Measurements from ENCODE around the gene FCGR1A. TPM values are rescaled to one million over a fixed set of nuclear protein-coding genes. Genes with fewer than 3 reads are reported as not detected.
A peak's percentile ranks its signal among the peaks of the same experiment; 100 is the strongest.
"Not testable (repeated sequence)": the region's sequence is repeated elsewhere in the genome, so short reads cannot be mapped to it uniquely, and the experiment has no call there.

The FCGR1A gene
- total RNA-seq, 1 experiment from 2014 or later = not detected

DNA sequence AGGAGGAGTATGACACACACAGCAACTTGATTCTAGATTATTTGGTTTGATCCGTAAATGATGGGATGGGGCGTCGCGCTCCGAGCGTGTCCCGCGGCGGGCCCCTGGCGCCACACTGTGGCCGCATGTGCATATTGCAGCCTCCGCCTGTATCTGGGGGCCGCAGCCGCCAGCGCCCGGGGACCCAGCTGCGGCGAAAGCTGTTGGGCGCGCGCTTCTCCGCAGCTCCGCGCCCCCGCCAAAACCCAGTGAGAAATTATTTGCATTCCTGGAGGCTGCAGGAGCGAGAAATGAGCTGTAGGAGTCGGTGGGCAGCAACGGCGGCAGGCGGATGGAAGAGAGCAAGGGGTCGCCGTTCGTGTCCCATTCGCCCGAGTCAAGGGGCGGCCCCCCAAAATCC lies 10.0 kb downstream of the FCGR1A start:
- intact Hi-C loops (cut with micrococcal nuclease); H3K9me3 Mint-ChIP-seq (ENCODE audit: unreplicated experiment); H3K36me3 Mint-ChIP-seq (ENCODE audit: insufficient read depth, unreplicated experiment); H3K4me1 Mint-ChIP-seq (ENCODE audit: insufficient read depth, unreplicated experiment); BruUV-seq (replicated peaks); POLR2A ChIA-PET; H3K27me3 Mint-ChIP-seq (ENCODE audit: insufficient read depth, unreplicated experiment): not testable (repeated sequence)
- Mint-ChIP-seq H3K27ac (ENCODE audit: low read depth, unreplicated experiment) (peak overlapping the region; percentile 86), H3K4me3 (ENCODE audit: unreplicated experiment) (peak overlapping the region; percentile 86)
- CTCF ChIA-PET = interaction anchor here (0.7 kb wide), 1 partner anchor 92 kb away, joined by 5 read pairs; no protein-coding TSS in a partner anchor
- TF ChIP-seq, protein P1, sequence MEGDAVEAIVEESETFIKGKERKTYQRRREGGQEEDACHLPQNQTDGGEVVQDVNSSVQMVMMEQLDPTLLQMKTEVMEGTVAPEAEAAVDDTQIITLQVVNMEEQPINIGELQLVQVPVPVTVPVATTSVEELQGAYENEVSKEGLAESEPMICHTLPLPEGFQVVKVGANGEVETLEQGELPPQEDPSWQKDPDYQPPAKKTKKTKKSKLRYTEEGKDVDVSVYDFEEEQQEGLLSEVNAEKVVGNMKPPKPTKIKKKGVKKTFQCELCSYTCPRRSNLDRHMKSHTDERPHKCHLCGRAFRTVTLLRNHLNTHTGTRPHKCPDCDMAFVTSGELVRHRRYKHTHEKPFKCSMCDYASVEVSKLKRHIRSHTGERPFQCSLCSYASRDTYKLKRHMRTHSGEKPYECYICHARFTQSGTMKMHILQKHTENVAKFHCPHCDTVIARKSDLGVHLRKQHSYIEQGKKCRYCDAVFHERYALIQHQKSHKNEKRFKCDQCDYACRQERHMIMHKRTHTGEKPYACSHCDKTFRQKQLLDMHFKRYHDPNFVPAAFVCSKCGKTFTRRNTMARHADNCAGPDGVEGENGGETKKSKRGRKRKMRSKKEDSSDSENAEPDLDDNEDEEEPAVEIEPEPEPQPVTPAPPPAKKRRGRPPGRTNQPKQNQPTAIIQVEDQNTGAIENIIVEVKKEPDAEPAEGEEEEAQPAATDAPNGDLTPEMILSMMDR (IDR thresholded peaks at IDR 0.05; ENCODE audit: unreplicated experiment) = peak; percentile 64
- DNase-seq (ENCODE audit: unreplicated experiment) = peak; percentile 46

DNA sequence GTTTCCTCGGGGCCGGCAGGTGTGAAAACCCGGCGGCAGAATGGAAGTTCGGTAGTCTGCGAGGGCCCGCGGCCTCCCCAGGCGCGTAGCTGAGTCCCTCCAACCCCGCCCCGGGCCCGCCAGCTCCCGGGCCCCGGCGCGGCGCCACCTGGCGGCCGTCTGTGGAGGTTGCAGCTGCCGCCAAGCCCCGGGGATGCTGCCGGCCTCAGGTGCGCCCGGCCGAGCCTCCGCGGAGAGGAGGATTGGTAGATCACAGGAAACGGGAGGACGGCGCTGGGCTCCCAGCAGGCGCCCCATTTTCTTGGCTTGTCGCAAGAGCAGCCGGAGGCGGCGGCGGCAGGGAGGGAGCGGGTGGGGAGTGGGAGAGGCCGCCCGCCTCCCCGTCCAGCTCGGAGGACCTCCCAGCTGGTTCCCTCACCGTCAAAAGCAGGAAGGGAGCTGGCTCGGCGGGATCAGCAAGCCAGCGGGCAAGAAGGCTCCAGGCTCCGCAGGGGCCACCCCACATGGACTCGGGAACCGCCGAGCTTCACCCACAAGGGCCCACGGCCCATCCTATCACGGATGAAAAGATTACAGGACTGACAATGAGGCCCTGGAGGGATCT lies 10.5 kb downstream of the FCGR1A start:
- intact Hi-C loops (cut with micrococcal nuclease); H3K9me3 Mint-ChIP-seq (ENCODE audit: unreplicated experiment); H3K4me1 Mint-ChIP-seq (ENCODE audit: insufficient read depth, unreplicated experiment); H3K36me3 Mint-ChIP-seq (ENCODE audit: insufficient read depth, unreplicated experiment); POLR2A ChIA-PET; BruUV-seq (replicated peaks); H3K27me3 Mint-ChIP-seq (ENCODE audit: insufficient read depth, unreplicated experiment): not testable (repeated sequence)
- Mint-ChIP-seq H3K4me3 (ENCODE audit: unreplicated experiment) (peak overlapping the region; percentile 86), H3K27ac (ENCODE audit: low read depth, unreplicated experiment) (peak overlapping the region; percentile 86)
- DNase-seq (ENCODE audit: unreplicated experiment) = peak; percentile 78
- CTCF ChIA-PET = interaction anchor here (0.7 kb wide), 1 partner anchor 92 kb away, joined by 5 read pairs; no protein-coding TSS in a partner anchor
- TF ChIP-seq, protein P1 (IDR thresholded peaks at IDR 0.05; ENCODE audit: unreplicated experiment) = peak; percentile 81

DNA sequence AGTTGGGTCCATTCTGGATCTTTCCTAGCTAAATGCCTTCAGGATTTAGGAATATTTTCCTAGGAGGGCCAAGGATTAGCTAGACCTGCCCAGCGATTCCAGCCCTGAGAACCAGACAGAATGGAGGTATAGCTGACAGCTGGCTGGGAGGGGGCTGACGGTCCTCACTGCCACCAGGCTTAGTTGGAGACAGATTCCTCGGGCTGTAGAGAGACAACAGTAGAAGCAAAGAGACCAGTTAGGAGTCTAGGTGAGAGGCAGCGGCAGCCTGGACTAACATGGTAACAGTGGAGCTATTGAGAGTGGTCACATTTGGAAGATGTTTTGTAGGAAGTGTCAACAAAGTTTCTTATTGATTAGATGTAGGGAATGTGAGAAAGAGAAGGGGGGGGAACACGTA lies 11.4 kb downstream of the FCGR1A start:
- H3K27me3 Mint-ChIP-seq (ENCODE audit: insufficient read depth, unreplicated experiment); BruUV-seq (replicated peaks); POLR2A ChIA-PET; CTCF ChIA-PET; H3K36me3 Mint-ChIP-seq (ENCODE audit: insufficient read depth, unreplicated experiment); intact Hi-C loops (cut with micrococcal nuclease); H3K4me3 Mint-ChIP-seq (ENCODE audit: unreplicated experiment); H3K9me3 Mint-ChIP-seq (ENCODE audit: unreplicated experiment); H3K27ac Mint-ChIP-seq (ENCODE audit: low read depth, unreplicated experiment); DNase-seq (ENCODE audit: unreplicated experiment); H3K4me1 Mint-ChIP-seq (ENCODE audit: insufficient read depth, unreplicated experiment): not testable (repeated sequence)

DNA sequence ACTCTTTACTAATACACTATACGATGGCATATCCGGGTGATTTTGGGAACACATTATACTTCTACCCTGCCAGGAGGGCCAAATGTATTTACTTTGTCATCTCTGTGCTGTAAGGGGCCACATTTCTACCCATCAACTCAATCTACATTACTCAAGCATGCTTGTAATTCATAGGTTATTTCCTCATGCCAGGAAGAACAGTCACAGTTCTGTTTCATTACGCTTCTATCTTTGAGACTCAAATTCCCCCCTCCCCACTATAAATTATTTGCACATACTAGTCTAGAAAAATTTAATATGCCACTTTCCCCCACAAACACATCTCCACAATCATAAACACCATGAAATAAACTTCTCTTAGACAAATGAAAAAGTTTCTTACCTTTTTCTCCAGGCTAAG lies 19.1 kb downstream of the FCGR1A start:
- DNase-seq (ENCODE audit: unreplicated experiment); H3K4me3 Mint-ChIP-seq (ENCODE audit: unreplicated experiment); H3K36me3 Mint-ChIP-seq (ENCODE audit: insufficient read depth, unreplicated experiment); POLR2A ChIA-PET; BruUV-seq (replicated peaks); H3K9me3 Mint-ChIP-seq (ENCODE audit: unreplicated experiment); H3K4me1 Mint-ChIP-seq (ENCODE audit: insufficient read depth, unreplicated experiment); intact Hi-C loops (cut with micrococcal nuclease); CTCF ChIA-PET; H3K27me3 Mint-ChIP-seq (ENCODE audit: insufficient read depth, unreplicated experiment); H3K27ac Mint-ChIP-seq (ENCODE audit: low read depth, unreplicated experiment): not testable (repeated sequence)

DNA sequence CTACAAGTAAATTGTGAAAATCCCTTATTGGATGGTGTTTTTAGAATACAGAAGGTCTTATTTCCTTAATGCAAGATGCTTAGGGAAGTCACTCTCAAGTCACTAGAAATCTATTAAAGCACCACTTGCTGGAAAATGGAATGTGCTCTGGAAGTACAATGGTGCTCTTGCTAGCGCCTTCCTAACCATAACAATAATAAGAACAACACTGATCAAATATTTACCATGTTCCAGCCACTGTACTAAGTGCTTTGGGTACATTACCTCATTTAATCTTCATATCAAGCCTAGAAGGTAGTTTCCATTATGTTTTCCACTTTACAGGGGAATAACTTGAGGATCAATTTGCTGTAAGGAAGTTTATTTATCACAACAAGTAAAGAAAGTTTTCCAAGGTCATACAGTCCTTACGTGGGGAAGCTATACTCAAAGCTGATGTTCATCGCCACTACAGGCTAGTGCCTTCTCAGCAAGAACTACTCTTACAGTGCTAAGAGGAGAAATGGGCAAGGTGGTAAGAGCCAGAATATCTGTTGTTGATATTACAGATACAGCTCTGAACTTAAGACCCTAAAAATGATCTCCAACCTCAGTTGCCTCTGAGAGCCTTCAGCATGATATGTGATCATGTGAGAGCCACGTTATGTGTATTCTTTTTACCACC lies 22.1 kb downstream of the FCGR1A start:
- H3K36me3 Mint-ChIP-seq (ENCODE audit: insufficient read depth, unreplicated experiment); H3K27ac Mint-ChIP-seq (ENCODE audit: low read depth, unreplicated experiment); CTCF ChIA-PET: not testable (repeated sequence)

DNA sequence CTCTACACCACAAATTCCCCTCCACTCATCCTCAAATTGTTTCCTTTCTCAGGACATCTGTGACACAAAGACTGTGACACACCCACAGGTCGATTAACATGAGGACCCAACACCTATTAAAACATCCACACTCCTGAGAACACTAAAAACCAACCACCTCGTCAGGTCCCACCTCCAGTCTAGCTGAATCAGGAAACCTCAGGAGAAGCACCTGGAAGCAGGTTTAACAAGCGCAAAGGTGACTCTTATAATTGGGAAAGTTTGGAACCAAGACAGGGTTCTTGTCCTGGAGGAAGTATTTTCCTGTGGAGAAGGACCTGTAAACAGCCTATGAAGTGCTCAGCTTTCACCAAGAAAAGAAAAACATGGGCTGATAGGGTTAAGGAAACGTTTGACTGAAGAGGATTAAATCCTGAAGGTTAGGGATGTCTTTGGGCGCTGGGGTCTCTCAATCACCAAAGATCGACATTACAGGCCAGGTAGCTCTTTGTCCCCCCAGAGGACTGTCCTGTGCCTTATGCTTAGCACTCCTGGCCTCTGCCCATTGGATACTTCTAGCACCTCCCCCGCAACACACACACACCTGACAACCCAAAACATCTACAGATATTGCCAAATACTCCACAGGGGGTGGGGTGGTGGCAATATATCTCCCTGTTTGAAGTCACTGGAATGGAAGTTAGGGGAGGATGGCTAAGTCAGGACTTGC lies 28.4 kb downstream of the FCGR1A start:
- H3K4me1 Mint-ChIP-seq (ENCODE audit: insufficient read depth, unreplicated experiment); intact Hi-C loops (cut with micrococcal nuclease); H3K27me3 Mint-ChIP-seq (ENCODE audit: insufficient read depth, unreplicated experiment); BruUV-seq (replicated peaks); H3K9me3 Mint-ChIP-seq (ENCODE audit: unreplicated experiment): not testable (repeated sequence)
- POLR2A ChIA-PET = interaction anchor here (0.7 to 3.5 kb wide), 3 partner anchors 33 to 78 kb away, joined by 3 to 45 read pairs (median 5); a partner anchor contains a TSS
- CTCF ChIA-PET = interaction anchor here (1.3 kb wide), 1 partner anchor 33 kb away, joined by 4 read pairs; no protein-coding TSS in a partner anchor
- Mint-ChIP-seq H3K4me3 (ENCODE audit: unreplicated experiment) (peak overlapping the region; percentile 87), H3K36me3 (ENCODE audit: insufficient read depth, unreplicated experiment) (peaks cover 14% of the 10 kb centered on the region), H3K27ac (ENCODE audit: low read depth, unreplicated experiment) (peak overlapping the region; percentile 16)
- peak; percentile 40 for DNase-seq (ENCODE audit: unreplicated experiment)

More for the DNA sequence above, 22.1 kb downstream of the FCGR1A start:
- H3K4me3 Mint-ChIP-seq (ENCODE audit: unreplicated experiment); BruUV-seq (replicated peaks); H3K27me3 Mint-ChIP-seq (ENCODE audit: insufficient read depth, unreplicated experiment); intact Hi-C loops (cut with micrococcal nuclease); DNase-seq (ENCODE audit: unreplicated experiment); H3K4me1 Mint-ChIP-seq (ENCODE audit: insufficient read depth, unreplicated experiment); H3K9me3 Mint-ChIP-seq (ENCODE audit: unreplicated experiment): not testable (repeated sequence)
- POLR2A ChIA-PET = interaction anchor here (0.9 kb wide), 1 partner anchor 83 kb away, joined by 3 read pairs; a partner anchor contains a TSS

DNA sequence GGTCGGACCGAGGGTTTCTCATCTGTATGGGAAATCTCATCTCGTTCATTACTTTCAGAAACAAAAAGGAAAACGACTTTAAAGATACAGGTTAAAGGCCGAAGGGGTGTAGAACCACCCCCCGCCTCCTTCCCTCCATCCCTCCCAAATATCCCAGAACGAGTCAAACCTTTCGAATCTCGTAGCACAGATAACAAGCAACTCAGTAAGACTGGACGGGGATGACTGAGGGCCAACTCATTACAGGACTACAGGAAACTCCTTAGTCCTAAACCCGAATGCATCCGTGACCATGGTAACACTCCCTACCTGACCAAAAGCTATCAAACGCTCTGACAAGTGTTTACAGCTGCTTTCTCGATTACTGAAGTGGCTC lies 29.0 kb downstream of the FCGR1A start:
- H3K27me3 Mint-ChIP-seq (ENCODE audit: insufficient read depth, unreplicated experiment); H3K4me1 Mint-ChIP-seq (ENCODE audit: insufficient read depth, unreplicated experiment); intact Hi-C loops (cut with micrococcal nuclease): not testable (repeated sequence)

More for the DNA sequence above, 29.0 kb downstream of the FCGR1A start:
- not testable (repeated sequence) for H3K27ac Mint-ChIP-seq (ENCODE audit: low read depth, unreplicated experiment); H3K9me3 Mint-ChIP-seq (ENCODE audit: unreplicated experiment); BruUV-seq (replicated peaks)
- peak overlapping the region; percentile 87 for H3K4me3 Mint-ChIP-seq (ENCODE audit: unreplicated experiment)
- peak; percentile 27 for DNase-seq (ENCODE audit: unreplicated experiment)
- CTCF ChIA-PET = interaction anchor here (1.3 kb wide), 1 partner anchor 32 kb away, joined by 4 read pairs; no protein-coding TSS in a partner anchor
- peaks cover 14% of the 10 kb centered on the region for H3K36me3 Mint-ChIP-seq (ENCODE audit: insufficient read depth, unreplicated experiment)
- POLR2A ChIA-PET = interaction anchor here (1.1 to 3.5 kb wide), 3 partner anchors 32 to 75 kb away, joined by 5 to 45 read pairs (median 10); a partner anchor contains a TSS
